ENCODE data around the gene AMH. TPM values are rescaled to one million over a fixed set of nuclear protein-coding genes. Genes with fewer than 3 reads are reported as not detected.

AMH gene
- total RNA-seq, 1 donor from 2014 or later = 3.5 TPM

GRCh38 chr19:2287585-2288337 lies 38.6 kb downstream of the AMH start:
- peaks cover 47% of the 10 kb centered on the region for H3K27me3 Mint-ChIP-seq (ENCODE audit: insufficient read depth, low read depth)
- H4K20me1 ChIP-seq (ENCODE audit: low read depth) = peaks cover 40% of the 10 kb centered on the region
- peaks cover 15% of the 10 kb centered on the region for H3K4me1 Mint-ChIP-seq
- no peak overlapping the region for H3K9ac ChIP-seq
- H3K36me3 Mint-ChIP-seq = peaks cover 7% of the 10 kb centered on the region
- no peak overlapping the region for H3K4me2 ChIP-seq
- DNase-seq (ENCODE audit: low spot score) = no peak
- H3K4me3 Mint-ChIP-seq = no peak overlapping the region
- no peak overlapping the region for H3K27ac Mint-ChIP-seq
- no peak overlapping the region for H2AFZ ChIP-seq (replicated peaks)
- H3K27me3 ChIP-seq = peaks cover 100% of the 10 kb centered on the region
- peaks cover 3% of the 10 kb centered on the region for H3K9me3 Mint-ChIP-seq
- TF ChIP-seq EZH2 (IDR thresholded peaks at IDR 0.05) (no peak), CTCF (IDR thresholded peaks at IDR 0.05) (no peak)
- H3K79me2 ChIP-seq (ENCODE audit: low read depth) = no peaks in the 10 kb centered on the region
- H3K4me1 ChIP-seq = peaks cover 15% of the 10 kb centered on the region
- H3K27ac ChIP-seq = no peak overlapping the region
- H3K4me3 ChIP-seq = no peak overlapping the region
- H3K9me3 ChIP-seq (ENCODE audit: low read depth) = no peaks in the 10 kb centered on the region
- peaks cover 27% of the 10 kb centered on the region for H3F3A ChIP-seq (ENCODE audit: low read depth)
- H3K36me3 ChIP-seq = no peaks in the 10 kb centered on the region

- H3K27ac Mint-ChIP-seq = no peak overlapping the region
- H3K27ac ChIP-seq = no peak overlapping the region
- H3K9me3 Mint-ChIP-seq = peaks cover 3% of the 10 kb centered on the region
- peaks cover 12% of the 10 kb centered on the region for H3K4me1 Mint-ChIP-seq
- H3K4me2 ChIP-seq = no peak overlapping the region
- H3K79me2 ChIP-seq (ENCODE audit: low read depth) = no peaks in the 10 kb centered on the region
- TF ChIP-seq CTCF (IDR thresholded peaks at IDR 0.05) (no peak), EZH2phosphoT487 (IDR thresholded peaks at IDR 0.05) (no peak), EZH2 (IDR thresholded peaks at IDR 0.05) (no peak)
- no peak overlapping the region for H3K4me3 Mint-ChIP-seq
- peaks cover 100% of the 10 kb centered on the region for H3K27me3 ChIP-seq
- DNase-seq (ENCODE audit: low spot score) = no peak
- peaks cover 7% of the 10 kb centered on the region for H3K36me3 Mint-ChIP-seq
- H3F3A ChIP-seq (ENCODE audit: low read depth) = peaks cover 23% of the 10 kb centered on the region
- H4K20me1 ChIP-seq (ENCODE audit: low read depth) = peaks cover 40% of the 10 kb centered on the region
- H3K4me3 ChIP-seq = no peak overlapping the region
- H3K9ac ChIP-seq = no peak overlapping the region
- H2AFZ ChIP-seq (replicated peaks) = no peak overlapping the region
- H3K27me3 Mint-ChIP-seq (ENCODE audit: insufficient read depth, low read depth) = peaks cover 48% of the 10 kb centered on the region
- H3K4me1 ChIP-seq = peaks cover 15% of the 10 kb centered on the region
- no peaks in the 10 kb centered on the region for H3K36me3 ChIP-seq
- H3K9me3 ChIP-seq (ENCODE audit: low read depth) = no peaks in the 10 kb centered on the region
Measured at GRCh38 chr19:2288338-2288817, 39.3 kb downstream of the AMH start.

GRCh38 chr19:2288818-2289713 lies 39.9 kb downstream of the AMH start:
- H3K4me1 ChIP-seq = peaks cover 15% of the 10 kb centered on the region
- no peaks in the 10 kb centered on the region for H3K9me3 ChIP-seq (ENCODE audit: low read depth)
- peaks cover 100% of the 10 kb centered on the region for H3K27me3 ChIP-seq
- TF ChIP-seq CTCF (IDR thresholded peaks at IDR 0.05) (no peak), EZH2phosphoT487 (IDR thresholded peaks at IDR 0.05) (no peak), EZH2 (IDR thresholded peaks at IDR 0.05) (no peak)
- H3K4me2 ChIP-seq = no peak overlapping the region
- H3K36me3 Mint-ChIP-seq = peaks cover 7% of the 10 kb centered on the region
- H3K27me3 Mint-ChIP-seq (ENCODE audit: insufficient read depth, low read depth) = peaks cover 54% of the 10 kb centered on the region
- H3K4me1 Mint-ChIP-seq = peaks cover 15% of the 10 kb centered on the region
- no peak overlapping the region for H3K27ac ChIP-seq
- H3K4me3 ChIP-seq = no peak overlapping the region
- no peak for DNase-seq (ENCODE audit: low spot score)
- no peak overlapping the region for H3K9ac ChIP-seq
- peaks cover 23% of the 10 kb centered on the region for H3F3A ChIP-seq (ENCODE audit: low read depth)
- peaks cover 3% of the 10 kb centered on the region for H3K9me3 Mint-ChIP-seq
- peaks cover 40% of the 10 kb centered on the region for H4K20me1 ChIP-seq (ENCODE audit: low read depth)
- H3K27ac Mint-ChIP-seq = peak overlapping the region; percentile 19
- H3K36me3 ChIP-seq = no peaks in the 10 kb centered on the region
- H3K79me2 ChIP-seq (ENCODE audit: low read depth) = no peaks in the 10 kb centered on the region
- peak overlapping the region; percentile 63 for H3K4me3 Mint-ChIP-seq
- no peak overlapping the region for H2AFZ ChIP-seq (replicated peaks)
